AG04449 (cell line): ENCODE measurements around the gene GFY.

Experiments used
- CTCF ChIA-PET: fragments of 350-600 bp; formaldehyde crosslinking; extraction: SDS; loops from one replicate; lab custom pipeline; 2021; ENCODE audit warnings: antibody characterized with exemption; lab: Yijun Ruan, JAX
- POLR2A ChIA-PET: fragments of 400-600, 350-600 bp; formaldehyde crosslinking; extraction: SDS; loops from one replicate; lab custom pipeline; 2020; ENCODE audit warnings: antibody characterized with exemption, inconsistent platforms; lab: Yijun Ruan, JAX
- DNase-seq: peaks from one replicate; pipeline ENCODE4 v3.0.0-alpha.2; 2010; ENCODE audit warnings: low read depth, low spot score
- H3K4me3 ChIP-seq: 2 replicates; pipeline ENCODE4 v1.5.1; 2011; ENCODE audit warnings: low read depth, mild to moderate bottlenecking, control low read depth, low read length
- TF ChIP-seq, protein P1 (sequence below): IDR thresholded peaks from one replicate; pipeline ENCODE4 v1.5.1; 2011; ENCODE audit warnings: mild to moderate bottlenecking, moderate library complexity, low read length, control low read depth, inconsistent platforms; ENCODE audit not compliant: insufficient read depth; ENCODE audit errors: missing control alignments

Gene GFY

DNA sequence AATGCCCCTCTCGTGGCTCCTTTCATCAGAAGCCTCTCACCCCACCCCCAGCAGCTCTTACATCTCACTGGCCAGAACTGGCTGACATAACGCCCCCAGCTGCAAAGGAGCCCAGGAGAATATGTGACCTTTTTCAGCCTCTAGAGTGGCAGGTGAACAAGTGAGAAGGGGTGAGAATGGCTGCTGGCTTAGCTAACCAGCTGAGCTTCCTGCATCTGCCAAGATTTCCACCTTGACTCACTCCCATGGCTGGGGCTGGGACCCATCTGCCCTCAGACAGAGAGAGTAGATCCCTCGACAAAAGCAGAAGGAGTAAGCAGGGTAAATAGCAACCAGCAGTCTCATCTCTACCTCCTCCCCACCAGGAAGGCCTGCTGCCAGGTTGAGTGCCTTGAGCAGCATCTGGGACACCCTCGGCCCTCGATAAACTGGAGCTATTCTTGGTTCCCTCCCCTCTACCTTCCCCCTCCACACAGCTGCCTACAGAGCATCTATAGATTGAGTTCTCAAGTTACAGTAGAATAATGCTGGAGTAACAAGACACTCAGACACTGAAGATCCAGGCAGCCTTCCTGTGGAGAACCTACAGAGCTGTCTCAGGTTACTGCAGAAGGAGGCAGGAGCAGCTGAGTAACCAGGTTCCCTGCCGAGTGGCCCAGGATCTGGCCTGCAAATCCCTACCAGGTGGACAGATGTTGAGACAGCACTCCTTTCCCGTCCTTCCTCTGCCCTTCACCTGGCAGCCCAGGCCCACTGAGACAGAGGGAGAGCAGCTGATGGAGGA lies 21.6 kb upstream of the GFY start:
- H3K4me3 ChIP-seq = no peak overlapping the region
- TF ChIP-seq, protein P1, sequence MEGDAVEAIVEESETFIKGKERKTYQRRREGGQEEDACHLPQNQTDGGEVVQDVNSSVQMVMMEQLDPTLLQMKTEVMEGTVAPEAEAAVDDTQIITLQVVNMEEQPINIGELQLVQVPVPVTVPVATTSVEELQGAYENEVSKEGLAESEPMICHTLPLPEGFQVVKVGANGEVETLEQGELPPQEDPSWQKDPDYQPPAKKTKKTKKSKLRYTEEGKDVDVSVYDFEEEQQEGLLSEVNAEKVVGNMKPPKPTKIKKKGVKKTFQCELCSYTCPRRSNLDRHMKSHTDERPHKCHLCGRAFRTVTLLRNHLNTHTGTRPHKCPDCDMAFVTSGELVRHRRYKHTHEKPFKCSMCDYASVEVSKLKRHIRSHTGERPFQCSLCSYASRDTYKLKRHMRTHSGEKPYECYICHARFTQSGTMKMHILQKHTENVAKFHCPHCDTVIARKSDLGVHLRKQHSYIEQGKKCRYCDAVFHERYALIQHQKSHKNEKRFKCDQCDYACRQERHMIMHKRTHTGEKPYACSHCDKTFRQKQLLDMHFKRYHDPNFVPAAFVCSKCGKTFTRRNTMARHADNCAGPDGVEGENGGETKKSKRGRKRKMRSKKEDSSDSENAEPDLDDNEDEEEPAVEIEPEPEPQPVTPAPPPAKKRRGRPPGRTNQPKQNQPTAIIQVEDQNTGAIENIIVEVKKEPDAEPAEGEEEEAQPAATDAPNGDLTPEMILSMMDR = no peak
- CTCF ChIA-PET = interaction anchor here (0.7 to 1.4 kb wide), 3 partner anchors 10 to 616 kb away, joined by 3 to 5 read pairs (median 4); no protein-coding TSS in a partner anchor
- no peak for DNase-seq
- POLR2A ChIA-PET = no interaction called here

DNA sequence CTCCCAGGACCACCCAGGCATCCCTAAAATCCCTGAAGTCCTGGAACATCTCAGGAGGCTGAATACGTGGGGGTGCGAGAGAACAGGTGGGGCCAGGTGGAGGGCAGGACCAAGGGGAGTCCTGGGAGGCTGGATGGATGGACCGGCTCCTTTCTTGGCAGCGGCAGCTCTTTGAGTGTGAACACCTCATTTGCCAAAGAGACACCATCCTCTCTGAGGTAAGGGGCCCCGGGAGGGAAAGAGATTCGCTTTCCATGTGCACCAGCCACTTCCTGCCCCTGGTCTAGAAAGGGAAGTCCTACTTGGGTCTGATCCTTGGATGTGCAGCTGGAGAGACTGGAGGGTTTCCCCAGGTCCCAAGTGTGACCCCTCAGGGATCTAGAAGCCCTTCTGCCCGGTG lies 18.1 kb upstream of the GFY start:
- TF ChIP-seq, protein P1 = no peak
- no peak overlapping the region for H3K4me3 ChIP-seq
- no peak for DNase-seq
- ChIA-PET CTCF (interaction anchor here (0.7 to 2.2 kb wide), 4 partner anchors 16 to 38 kb away, joined by 3 to 13 read pairs (median 4); no protein-coding TSS in a partner anchor), POLR2A (no interaction called here)

DNA sequence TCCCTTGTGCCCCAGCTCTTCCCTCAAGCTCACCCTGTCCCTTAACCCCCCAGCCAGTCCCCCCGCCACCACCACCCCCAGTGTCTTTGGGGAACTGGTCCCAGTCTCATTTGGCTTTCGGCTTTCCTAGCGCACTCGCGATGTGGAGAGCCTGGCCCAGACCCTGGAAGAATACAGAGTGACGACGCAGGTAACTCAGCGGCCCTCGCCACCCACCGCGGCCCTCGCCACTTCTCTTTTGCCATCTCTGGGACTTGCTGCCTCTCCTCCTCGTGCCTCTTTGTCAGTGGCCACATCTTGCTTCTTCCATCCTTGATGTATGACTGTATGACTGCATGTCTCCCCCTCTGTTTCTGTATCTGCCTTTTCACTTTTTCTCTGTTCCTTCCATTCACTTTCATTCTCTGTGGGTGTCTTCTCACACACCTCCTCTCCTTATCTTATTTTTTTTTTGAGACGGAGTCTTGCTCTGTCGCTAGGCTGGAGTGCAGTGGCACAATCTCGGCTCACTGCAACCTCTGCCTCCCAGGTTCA lies 17.6 kb upstream of the GFY start:
- TF ChIP-seq, protein P1 = no peak
- CTCF ChIA-PET = interaction anchor here (0.7 to 2.2 kb wide), 4 partner anchors 16 to 37 kb away, joined by 3 to 13 read pairs (median 4); no protein-coding TSS in a partner anchor
- no peak for DNase-seq
- no peak overlapping the region for H3K4me3 ChIP-seq
- POLR2A ChIA-PET = no interaction called here

DNA sequence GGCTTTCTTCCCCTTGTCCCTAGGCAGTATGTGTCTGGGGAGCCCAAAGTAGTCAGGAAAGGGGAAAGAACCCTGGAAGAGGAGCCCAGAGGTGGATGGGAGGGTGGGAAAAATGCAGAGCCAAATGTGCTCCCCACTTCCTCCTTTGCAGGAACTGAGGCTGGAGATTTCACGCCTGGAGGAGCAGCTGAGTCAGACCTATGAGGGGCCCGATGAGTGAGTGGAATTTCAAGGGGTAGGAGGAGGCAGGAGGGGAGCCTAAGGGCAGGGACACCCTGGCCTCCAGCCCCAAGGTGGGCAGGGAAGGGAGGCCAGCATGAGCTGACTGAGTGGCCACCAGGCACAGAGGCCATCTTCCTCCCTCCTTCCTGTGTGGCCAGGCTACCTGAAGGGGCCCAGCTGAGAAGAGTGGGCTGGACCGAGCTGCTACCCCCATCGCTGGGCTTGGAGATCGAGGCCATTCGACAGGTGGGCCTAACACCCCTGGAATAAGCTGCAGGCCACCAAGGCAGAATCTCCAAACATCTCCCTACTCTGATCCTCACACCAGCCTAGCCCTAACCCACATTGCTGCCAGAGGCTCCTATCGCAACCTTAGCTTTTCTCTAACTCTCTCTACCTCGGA lies 16.3 kb upstream of the GFY start:
- no peak overlapping the region for H3K4me3 ChIP-seq
- ChIA-PET POLR2A (no interaction called here), CTCF (interaction anchor here (1.3 kb wide), 2 partner anchors 10 to 64 kb away, joined by 3 read pairs; no protein-coding TSS in a partner anchor)
- TF ChIP-seq, protein P1 = no peak
- no peak for DNase-seq

DNA sequence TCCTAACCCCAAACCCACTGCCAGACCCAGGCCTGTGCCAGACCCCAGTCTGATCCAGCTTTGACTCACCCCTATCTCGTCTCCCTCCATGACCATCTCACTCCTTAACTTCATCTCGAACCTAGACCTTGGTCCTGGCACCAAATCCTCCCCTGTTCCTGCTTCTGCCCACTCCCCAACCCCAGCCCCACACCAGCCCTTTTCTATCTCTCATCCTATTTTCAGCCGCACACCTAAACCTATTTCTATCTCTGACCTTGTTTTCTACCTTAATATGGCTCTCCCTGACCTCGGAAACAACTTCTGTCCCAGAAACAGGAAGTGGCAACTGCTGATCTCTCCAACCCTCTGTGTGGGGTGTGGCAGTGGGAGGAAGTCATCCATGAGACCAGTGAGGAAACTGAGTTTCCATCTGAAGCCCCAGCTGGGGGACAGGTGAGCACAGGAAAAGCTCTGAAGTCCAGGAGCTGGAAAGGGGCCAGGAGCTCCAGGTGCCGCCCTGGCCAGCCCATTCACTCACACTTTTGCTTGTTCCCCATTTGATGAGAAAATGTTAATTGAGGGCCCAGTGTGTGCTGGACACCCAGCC lies 15.7 kb upstream of the GFY start:
- ChIA-PET CTCF (interaction anchor here (1.3 kb wide), 2 partner anchors 10 to 64 kb away, joined by 3 read pairs; no protein-coding TSS in a partner anchor), POLR2A (no interaction called here)
- H3K4me3 ChIP-seq = no peak overlapping the region
- no peak for DNase-seq
- TF ChIP-seq, protein P1 = no peak
